Measurements from ENCODE around the gene P2RY8. TPM values are rescaled to one million over a fixed set of nuclear protein-coding genes. Genes with fewer than 3 reads are reported as not detected.
"Not testable (repeated sequence)": the region's sequence is repeated elsewhere in the genome, so short reads cannot be mapped to it uniquely, and the experiment has no call there.

Gene P2RY8
- total and polyA plus RNA-seq, 10 donors: 8.1 to 32.2 (median 26.5) TPM

DNA sequence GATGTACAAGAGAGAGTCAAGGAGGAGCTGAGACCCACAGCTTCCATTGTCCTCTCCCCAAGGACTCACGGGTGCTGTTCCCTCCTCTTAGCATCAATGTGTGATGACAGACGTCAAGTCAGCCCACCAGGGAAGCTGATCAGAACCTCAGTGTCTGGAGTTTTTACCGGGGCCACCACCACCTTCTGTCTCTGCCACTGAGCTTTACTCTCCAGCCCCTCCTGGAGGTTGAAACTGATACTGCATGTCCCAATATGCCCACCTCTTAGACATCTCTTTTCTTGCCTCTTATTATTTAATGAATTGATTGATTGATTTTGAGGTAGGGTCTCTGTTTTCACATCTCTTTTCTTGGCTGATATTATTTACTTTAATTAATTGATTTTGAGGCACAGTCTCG is 44.1 kb upstream of the P2RY8 start:
- H3K4me1 ChIP-seq: peaks cover 0 to 21% (median 0%) of the 10 kb centered on the region in 6 donors
- TF ChIP-seq POLR2A (IDR thresholded peaks at IDR 0.05): no peak
- no peak for TF ChIP-seq POLR2AphosphoS5 (IDR thresholded peaks at IDR 0.05)
- TF ChIP-seq, protein P1, sequence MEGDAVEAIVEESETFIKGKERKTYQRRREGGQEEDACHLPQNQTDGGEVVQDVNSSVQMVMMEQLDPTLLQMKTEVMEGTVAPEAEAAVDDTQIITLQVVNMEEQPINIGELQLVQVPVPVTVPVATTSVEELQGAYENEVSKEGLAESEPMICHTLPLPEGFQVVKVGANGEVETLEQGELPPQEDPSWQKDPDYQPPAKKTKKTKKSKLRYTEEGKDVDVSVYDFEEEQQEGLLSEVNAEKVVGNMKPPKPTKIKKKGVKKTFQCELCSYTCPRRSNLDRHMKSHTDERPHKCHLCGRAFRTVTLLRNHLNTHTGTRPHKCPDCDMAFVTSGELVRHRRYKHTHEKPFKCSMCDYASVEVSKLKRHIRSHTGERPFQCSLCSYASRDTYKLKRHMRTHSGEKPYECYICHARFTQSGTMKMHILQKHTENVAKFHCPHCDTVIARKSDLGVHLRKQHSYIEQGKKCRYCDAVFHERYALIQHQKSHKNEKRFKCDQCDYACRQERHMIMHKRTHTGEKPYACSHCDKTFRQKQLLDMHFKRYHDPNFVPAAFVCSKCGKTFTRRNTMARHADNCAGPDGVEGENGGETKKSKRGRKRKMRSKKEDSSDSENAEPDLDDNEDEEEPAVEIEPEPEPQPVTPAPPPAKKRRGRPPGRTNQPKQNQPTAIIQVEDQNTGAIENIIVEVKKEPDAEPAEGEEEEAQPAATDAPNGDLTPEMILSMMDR (IDR thresholded peaks at IDR 0.05 in 8 of 11, conservative IDR thresholded peaks at IDR 0.05 in 3 of 11): peak; percentile 57 to 92 (median 88)
- no peaks in the 10 kb centered on the region for H3K9me3 ChIP-seq
- H3K36me3 ChIP-seq: no peaks in the 10 kb centered on the region
- H3K27ac ChIP-seq: no peak overlapping the region
- H3K4me3 ChIP-seq: no peak overlapping the region
- no peaks in the 10 kb centered on the region for H3K27me3 ChIP-seq (replicated peaks in 1 of 7)
- intact Hi-C loops (cut with DNase I; ENCODE audit: low total_unique reads): no loop called here
- DNase-seq: no peak
- whole genome bisulfite sequencing, 5 donors: 32 to 54% (median 38%) methylated on average over 4 of the region's 4 CpGs

DNA sequence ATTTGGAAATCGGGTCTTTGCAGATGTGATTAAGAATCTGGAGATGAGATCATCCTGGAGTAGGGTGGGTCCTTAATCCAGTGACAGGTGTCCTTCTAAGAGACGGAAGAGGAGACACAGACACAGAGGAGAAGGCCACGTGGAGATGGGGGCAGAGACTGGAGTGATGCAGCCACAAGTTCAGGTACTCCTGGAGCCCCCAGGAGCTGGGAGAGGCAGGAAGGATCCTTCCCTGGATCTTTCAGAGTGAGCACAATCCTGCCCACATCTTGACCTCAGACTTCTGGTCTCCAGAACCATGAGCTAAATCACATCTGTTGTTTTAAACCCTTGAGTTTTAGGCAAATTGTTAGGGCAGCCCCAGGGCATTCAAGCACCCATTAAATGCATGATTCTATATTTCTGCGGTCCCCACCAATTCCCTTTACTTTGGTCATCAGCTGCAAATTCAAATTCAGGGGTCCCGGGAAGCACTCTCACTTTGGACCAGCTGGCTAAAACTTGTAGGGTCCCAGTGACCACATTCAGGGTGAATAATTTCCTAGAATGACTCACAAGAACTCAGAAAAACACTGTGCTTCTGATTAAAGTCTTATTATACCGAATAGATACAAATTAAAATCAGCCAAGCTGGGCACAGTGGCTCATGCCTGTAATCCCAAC is 41.7 kb upstream of the P2RY8 start:
- 61 to 74% (median 64%) methylated on average over 6 of the region's 6 CpGs for WGBS, 5 donors
- H3K4me1 ChIP-seq: peaks cover 0 to 22% (median 0%) of the 10 kb centered on the region in 6 donors
- DNase-seq: no peak
- no peaks in the 10 kb centered on the region for H3K36me3 ChIP-seq
- TF ChIP-seq, protein P1 (IDR thresholded peaks at IDR 0.05 in 8 of 11, conservative IDR thresholded peaks at IDR 0.05 in 3 of 11): no peak
- TF ChIP-seq POLR2A (IDR thresholded peaks at IDR 0.05) (no peak), POLR2AphosphoS5 (IDR thresholded peaks at IDR 0.05) (no peak)
- peak overlapping the region in 1 of 8 donors; percentile 2 for H3K27ac ChIP-seq
- no peaks in the 10 kb centered on the region for H3K27me3 ChIP-seq (replicated peaks in 1 of 7)
- H3K9me3 ChIP-seq: no peaks in the 10 kb centered on the region
- intact Hi-C loops (cut with DNase I; ENCODE audit: low total_unique reads): loop anchor here (10.0 kb wide), 1 partner anchor 124 kb away; the partner anchor contains the start of gene ASMTL
- no peak overlapping the region for H3K4me3 ChIP-seq

DNA sequence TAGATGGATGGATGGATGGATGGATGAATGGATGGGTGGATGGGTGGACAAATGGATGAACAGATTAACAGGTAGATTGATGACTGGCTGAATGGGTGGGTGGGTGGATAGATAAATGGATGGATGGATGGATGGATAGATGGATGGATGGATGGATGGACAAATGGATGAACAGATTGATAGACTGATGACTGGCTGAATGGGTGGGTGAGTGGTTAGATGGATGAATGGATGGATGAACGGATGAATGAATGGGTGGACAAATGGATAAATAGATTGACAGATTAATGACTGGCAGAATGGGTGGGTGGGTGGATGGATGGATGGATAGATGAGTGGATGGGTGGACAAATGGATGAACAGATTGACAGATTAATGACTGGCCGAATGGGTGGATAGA is 40.9 kb upstream of the P2RY8 start:
- DNase-seq: no peak
- WGBS, 5 donors: 76 to 83% (median 78%) methylated on average over 2 of the region's 2 CpGs
- H3K36me3 ChIP-seq: no peaks in the 10 kb centered on the region
- TF ChIP-seq, protein P1 (IDR thresholded peaks at IDR 0.05 in 8 of 11, conservative IDR thresholded peaks at IDR 0.05 in 3 of 11): no peak
- H3K4me3 ChIP-seq: no peak overlapping the region
- H3K9me3 ChIP-seq: no peaks in the 10 kb centered on the region
- H3K4me1 ChIP-seq: peaks cover 0 to 17% (median 0%) of the 10 kb centered on the region in 6 donors
- intact Hi-C loops (cut with DNase I; ENCODE audit: low total_unique reads): loop anchor here (10.0 kb wide), 1 partner anchor 123 kb away; the partner anchor contains the start of gene ASMTL
- peak overlapping the region in 1 of 8 donors; percentile 24 for H3K27ac ChIP-seq
- no peaks in the 10 kb centered on the region for H3K27me3 ChIP-seq (replicated peaks in 1 of 7)

DNA sequence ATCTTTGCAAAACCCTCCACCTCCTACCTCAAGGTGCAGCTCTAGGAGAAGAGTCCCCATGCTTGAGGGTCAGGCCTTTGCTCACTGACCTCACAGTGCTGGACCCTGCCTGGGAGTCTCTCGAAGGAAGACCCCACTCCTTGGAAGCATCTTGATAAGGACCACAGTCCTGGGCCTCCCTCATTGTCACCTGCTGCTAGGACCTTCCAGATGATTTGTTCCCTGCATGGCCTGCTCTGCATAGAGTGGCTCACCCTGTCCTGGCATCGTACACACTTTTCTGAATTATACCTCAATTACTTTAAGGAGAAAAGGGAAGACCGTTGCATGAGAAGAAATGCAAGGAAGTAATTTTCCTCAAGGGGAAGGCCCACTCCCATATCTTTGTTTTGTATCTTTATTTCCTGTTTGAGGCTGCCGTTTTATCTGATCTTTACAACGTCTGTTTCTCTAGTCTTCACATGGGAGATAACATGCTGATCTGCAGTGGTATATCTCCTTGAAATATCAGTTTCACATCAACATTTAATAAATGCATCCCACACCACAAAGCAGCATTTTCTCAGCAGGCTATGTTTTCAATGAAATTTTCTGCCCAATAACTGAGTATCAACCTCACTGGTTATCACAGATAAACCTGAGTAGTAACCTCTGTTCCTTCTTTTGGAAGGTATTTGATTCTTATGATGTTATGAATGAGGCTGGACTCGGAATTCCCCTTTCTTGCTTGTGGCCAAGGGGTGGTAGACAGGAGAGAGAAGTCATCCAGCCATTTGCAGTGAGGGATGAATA is 39.4 kb upstream of the P2RY8 start:
- WGBS, 5 donors: 37 to 48% (median 40%) methylated on average over 6 of the region's 6 CpGs
- H3K4me1 ChIP-seq: peaks cover 0 to 15% (median 0%) of the 10 kb centered on the region in 6 donors
- no peaks in the 10 kb centered on the region for H3K9me3 ChIP-seq
- no peaks in the 10 kb centered on the region for H3K36me3 ChIP-seq
- intact Hi-C loops (cut with DNase I; ENCODE audit: low total_unique reads): loop anchor here (10.0 kb wide), 1 partner anchor 122 kb away; the partner anchor contains the start of gene ASMTL
- no peak for TF ChIP-seq POLR2AphosphoS5 (IDR thresholded peaks at IDR 0.05)
- TF ChIP-seq POLR2A (IDR thresholded peaks at IDR 0.05): no peak
- TF ChIP-seq, protein P1 (IDR thresholded peaks at IDR 0.05 in 8 of 11, conservative IDR thresholded peaks at IDR 0.05 in 3 of 11): no peak
- no peak for DNase-seq
- H3K27ac ChIP-seq: peak overlapping the region in 2 of 8 donors; percentile 7 to 55
- H3K4me3 ChIP-seq: no peak overlapping the region
- H3K27me3 ChIP-seq (replicated peaks in 1 of 7): no peaks in the 10 kb centered on the region

DNA sequence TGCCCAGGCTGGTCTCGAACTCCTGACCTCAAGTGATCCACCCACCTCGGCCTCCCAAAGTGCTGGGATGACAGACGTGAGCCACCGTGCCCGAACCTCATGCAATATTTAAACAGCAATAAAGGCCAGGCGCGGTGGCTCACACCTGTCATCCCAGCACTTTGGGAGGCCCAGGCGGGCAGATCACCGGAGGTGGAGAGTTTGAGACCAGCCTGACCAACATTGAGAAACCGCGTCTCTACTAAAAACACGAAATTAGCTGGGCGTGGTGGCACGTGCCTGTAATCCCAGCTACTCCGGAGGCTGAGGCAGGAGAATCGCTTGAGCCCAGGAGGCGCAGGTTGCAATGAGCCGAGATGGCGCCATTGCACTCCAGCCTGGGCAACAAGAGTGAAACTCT is 37.2 kb upstream of the P2RY8 start:
- H3K4me3 ChIP-seq; DNase-seq; H3K27me3 ChIP-seq (replicated peaks in 1 of 7); H3K36me3 ChIP-seq; H3K27ac ChIP-seq; H3K9me3 ChIP-seq: not testable (repeated sequence)
- WGBS, 5 donors: 92 to 98% (median 93%) methylated on average over 19 of the region's 19 CpGs
- intact Hi-C loops (cut with DNase I; ENCODE audit: low total_unique reads): loop anchor here (10.0 kb wide), 1 partner anchor 119 kb away; the partner anchor contains the start of gene ASMTL
- H3K4me1 ChIP-seq: peaks cover 0 to 22% (median 12%) of the 10 kb centered on the region in 6 donors

Measured in spleen (tissue), 11 donors.